Fibroblast of skin of right quadriceps (primary cell): ENCODE results near the gene PCDHB16.
"Not testable (repeated sequence)": the region's sequence is repeated elsewhere in the genome, so short reads cannot be mapped to it uniquely, and the experiment has no call there.

Source experiments
- DNase-seq: peaks from one replicate; pipeline ENCODE4 v3.0.0-alpha.2; 2013

Gene PCDHB16

DNA sequence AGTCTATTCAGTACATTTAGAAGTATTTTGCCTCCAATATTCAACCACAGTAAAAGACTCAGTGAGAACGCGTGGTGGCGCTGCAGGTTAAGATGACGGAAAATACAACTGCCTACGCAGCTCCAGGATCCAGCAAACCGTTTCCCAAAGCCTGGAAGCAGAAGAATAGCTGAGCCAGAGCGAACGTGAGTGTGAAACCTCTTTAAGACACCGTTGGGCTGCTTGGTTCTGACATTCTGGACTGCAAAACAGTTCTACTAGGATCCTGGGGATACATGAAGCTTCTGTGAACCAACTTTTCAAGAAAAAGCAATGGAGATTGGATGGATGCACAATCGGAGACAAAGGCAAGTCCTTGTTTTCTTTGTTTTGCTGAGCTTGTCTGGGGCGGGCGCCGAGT lies at the start of gene PCDHB16:
Gene PCDHB16, plus strand, starts transcription at position 140 of the 400 bp plus-strand sequence. Its CDS starts 173 bp downstream, at position 313.
- no peak for DNase-seq

DNA sequence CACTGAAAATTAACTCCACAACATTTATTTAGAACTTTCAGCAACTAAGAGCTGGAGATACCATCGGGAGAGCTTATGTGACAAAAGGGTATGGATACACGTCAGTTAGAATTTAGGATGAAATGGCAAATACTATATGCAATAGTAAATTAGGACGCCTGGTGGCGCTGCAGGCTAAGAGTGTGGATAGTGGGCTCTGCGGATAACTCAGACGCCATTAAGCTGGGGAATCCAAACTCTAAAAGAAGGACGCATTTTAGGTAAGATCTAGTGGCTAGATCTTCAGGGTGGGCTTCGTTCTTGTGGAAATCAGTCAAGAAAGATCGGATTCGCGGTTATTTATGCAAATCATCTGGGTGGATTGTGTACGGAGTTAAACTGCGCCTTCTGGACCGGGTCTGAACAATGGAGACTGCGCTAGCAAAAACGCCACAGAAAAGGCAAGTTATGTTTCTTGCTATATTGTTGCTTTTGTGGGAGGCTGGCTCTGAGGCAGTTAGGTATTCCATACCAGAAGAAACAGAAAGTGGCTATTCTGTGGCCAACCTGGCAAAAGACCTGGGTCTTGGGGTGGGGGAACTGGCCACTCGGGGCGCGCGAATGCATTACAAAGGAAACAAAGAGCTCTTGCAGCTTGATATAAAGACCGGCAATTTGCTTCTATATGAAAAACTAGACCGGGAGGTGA lies 47.0 kb upstream of the PCDHB16 start, which contains the start of gene PCDHB5:
Gene PCDHB5, plus strand, starts transcription at position 177 of the 688 bp plus-strand sequence. Its CDS starts 229 bp downstream, at position 406.
- peak; percentile 2 for DNase-seq

DNA sequence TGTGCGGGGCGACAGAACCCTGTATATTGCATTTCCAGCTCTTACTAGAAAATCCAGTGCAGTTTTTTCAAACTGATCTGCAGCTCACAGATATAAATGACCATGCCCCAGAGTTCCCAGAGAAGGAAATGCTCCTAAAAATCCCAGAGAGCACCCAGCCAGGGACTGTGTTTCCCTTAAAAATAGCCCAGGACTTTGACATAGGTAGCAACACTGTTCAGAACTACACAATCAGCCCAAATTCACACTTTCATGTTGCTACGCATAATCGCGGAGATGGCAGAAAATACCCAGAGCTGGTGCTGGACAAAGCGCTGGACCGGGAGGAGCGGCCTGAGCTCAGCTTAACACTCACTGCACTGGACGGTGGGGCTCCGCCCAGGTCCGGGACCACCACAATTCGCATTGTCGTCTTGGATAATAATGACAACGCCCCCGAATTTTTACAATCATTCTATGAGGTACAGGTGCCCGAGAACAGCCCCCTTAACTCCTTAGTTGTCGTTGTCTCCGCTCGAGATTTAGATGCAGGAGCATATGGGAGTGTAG lies 46.4 kb upstream of the PCDHB16 start:
- DNase-seq = no peak

DNA sequence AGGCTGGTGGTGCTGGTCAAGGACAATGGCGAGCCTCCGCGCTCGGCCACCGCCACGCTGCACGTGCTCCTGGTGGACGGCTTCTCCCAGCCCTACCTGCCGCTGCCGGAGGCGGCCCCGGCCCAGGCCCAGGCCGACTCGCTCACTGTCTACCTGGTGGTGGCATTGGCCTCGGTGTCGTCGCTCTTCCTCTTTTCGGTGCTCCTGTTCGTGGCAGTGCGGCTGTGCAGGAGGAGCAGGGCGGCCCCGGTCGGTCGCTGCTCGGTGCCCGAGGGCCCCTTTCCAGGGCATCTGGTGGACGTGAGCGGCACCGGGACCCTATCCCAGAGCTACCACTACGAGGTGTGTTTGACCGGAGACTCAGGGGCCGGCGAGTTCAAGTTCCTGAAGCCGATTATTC lies 44.8 kb upstream of the PCDHB16 start:
- not testable (repeated sequence) for DNase-seq

DNA sequence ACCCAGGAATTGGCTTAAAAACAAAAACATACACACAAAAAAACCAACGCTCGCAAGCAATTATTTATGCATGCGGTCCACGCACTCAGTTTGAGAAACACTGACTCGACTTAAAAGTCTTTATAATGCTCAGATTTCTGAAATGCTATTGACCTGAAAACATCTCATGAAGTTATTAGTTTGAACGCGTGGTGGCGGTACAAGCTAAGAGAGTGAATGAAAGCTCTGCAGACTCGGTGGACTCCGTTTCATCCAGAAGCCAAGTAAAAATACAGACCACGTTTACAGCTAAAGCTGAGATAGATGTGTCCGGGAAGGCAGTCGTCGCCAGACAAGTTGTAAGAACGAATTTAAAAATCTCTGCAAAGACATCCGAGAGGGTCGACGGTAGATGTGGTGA lies 32.4 kb upstream of the PCDHB16 start, which contains the start of gene PCDHB6:
Gene PCDHB6, plus strand, starts transcription at position 246 of the 400 bp plus-strand sequence. CDS start 201 bp downstream, outside the sequence.
- no peak for DNase-seq

DNA sequence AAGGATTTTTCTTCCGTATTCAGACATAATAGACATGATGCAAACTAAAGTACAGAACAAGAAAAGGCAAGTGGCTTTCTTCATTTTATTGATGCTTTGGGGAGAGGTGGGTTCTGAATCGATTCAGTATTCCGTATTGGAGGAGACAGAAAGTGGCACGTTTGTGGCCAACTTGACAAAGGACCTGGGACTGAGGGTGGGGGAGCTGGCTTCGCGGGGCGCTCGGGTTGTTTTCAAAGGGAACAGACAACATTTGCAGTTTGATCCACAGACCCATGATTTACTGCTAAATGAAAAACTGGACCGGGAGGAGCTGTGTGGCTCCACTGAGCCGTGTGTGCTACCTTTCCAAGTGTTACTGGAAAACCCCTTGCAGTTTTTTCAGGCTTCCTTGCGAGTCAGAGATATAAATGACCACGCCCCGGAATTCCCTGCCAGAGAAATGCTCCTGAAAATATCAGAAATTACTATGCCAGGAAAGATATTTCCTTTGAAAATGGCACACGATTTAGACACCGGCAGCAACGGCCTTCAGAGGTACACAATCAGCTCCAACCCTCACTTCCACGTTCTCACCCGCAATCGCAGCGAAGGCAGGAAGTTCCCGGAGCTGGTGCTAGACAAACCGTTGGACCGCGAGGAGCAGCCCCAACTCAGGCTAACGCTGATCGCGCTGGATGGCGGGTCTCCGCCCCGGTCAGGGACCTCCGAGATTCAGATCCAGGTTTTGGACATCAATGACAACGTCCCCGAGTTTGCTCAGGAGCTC lies 31.8 kb upstream of the PCDHB16 start:
- no peak for DNase-seq

DNA sequence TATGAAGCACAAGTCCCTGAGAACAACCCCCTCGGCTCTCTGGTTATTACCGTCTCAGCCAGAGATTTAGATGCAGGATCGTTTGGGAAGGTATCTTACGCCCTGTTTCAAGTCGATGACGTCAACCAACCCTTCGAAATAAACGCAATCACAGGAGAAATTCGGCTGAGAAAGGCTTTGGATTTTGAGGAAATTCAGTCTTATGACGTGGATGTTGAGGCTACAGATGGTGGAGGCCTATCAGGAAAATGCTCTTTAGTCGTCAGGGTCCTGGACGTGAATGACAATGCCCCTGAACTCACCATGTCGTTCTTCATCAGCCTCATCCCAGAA lies 31.2 kb upstream of the PCDHB16 start:
- no peak for DNase-seq

DNA sequence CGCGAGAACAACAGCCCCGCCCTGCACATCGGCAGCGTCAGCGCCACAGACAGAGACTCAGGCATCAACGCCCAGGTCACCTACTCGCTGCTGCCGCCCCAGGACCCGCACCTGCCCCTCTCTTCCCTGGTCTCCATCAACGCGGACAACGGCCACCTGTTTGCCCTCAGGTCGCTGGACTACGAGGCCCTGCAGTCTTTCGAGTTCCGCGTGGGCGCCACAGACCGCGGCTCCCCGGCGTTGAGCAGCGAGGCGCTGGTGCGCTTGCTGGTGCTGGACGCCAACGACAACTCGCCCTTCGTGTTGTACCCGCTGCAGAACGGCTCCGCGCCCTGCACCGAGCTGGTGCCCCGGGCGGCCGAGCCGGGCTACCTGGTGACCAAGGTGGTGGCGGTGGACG lies 30.6 kb upstream of the PCDHB16 start:
- DNase-seq = not testable (repeated sequence)

DNA sequence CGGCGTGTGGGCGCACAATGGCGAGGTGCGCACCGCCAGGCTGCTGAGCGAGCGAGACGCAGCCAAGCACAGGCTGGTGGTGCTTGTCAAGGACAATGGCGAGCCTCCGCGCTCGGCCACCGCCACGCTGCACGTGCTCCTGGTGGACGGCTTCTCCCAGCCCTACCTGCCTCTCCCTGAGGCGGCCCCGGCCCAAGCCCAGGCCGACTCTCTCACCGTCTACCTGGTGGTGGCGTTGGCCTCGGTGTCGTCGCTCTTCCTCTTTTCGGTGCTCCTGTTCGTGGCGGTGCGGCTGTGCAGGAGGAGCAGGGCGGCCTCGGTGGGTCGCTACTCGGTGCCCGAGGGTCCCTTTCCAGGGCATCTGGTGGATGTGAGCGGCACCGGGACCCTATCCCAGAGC lies 30.1 kb upstream of the PCDHB16 start:
- DNase-seq = not testable (repeated sequence)

DNA sequence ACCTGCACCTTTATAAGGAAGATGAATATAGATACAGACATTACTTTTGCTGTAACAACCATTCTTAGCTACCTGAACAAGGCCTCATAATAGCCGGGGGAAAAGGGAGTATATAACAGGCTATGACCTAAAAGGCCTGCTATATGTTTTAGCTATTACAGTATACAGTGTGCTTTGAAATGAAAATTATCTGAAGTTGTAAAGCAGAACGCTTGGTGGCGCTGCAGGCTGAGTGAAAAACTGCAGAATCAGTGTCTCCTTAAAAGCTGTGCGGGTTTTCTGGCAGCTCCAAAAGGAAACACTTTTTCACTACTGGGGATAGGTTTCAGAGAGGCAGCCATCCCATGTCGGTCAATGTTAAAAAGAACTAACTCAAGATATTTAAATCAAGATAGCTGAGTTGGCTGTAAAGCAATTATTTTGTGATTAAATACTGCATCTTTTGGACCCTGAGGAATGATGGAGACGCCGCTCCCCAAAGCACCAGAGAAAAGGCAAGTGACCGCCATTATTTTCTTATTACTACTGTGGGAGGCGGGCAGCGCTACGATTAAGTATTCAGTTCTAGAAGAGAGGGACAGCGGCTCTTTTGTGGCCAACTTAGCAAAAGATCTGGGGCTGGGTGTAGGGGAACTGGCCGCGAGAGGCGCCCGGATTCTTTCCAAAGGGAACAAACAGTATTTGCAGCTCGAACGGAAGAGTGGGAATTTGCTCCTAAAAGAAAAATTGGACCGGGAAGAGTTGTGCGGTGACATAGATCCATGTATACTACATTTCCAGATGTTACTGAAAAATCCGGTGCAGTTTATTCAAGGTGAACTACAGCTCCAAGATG lies 26.4 kb upstream of the PCDHB16 start:
- DNase-seq = no peak

DNA sequence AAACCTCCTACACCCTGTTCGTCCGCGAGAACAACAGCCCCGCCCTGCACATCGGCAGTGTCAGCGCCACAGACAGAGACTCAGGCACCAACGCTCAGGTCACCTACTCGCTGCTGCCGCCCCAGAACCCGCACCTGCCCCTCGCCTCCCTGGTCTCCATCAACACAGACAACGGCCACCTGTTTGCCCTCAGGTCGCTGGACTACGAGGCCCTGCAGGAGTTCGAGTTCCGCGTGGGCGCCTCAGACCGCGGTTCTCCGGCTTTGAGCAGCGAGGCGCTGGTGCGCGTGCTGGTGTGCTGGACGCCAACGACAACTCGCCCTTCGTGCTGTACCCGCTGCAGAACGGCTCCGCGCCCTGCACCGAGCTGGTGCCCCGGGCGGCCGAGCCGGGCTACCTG lies 24.8 kb upstream of the PCDHB16 start:
- DNase-seq = not testable (repeated sequence)

DNA sequence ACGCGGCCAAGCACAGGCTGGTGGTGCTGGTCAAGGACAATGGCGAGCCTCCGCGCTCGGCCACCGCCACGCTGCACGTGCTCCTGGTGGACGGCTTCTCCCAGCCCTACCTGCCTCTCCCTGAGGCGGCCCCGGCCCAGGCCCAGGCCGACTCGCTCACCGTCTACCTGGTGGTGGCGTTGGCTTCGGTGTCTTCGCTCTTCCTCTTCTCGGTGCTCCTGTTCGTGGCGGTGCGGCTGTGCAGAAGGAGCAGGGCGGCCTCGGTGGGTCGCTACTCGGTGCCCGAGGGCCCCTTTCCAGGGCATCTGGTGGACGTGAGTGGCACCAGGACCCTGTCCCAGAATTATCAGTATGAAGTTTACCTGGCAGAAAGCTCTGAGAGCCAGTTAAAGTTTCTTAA lies 24.3 kb upstream of the PCDHB16 start:
- DNase-seq = not testable (repeated sequence)

DNA sequence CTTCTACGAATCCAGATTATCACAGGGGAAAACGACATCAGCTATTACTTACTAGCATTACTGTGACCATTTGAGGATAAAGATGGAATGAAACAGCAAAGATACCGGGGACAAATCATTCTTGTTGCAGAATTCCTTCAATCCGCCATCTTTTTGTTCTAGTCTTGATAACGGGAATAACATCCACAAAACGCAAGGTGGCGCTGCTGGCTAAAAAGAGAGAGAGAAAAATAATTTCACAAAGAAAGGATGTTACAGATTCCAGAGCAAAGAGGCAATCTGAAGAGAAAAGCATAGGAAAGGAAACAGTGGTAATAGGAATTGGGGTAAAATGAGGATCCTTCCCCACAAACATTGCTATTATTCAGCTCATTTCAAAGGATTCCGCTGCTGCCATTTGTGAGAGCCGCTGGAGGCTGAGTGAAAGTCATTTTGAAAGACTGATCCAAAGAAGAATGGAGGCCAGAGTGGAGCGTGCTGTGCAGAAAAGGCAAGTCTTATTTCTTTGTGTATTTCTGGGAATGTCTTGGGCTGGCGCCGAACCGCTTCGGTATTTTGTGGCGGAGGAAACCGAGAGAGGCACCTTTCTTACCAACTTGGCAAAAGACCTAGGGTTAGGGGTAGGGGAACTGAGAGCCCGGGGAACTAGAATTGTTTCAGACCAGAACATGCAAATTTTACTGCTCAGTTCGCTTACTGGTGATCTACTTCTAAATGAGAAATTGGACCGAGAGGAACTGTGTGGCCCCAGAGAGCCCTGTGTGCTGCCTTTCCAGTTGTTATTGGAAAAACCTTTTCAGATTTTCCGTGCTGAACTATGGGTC lies 9.6 kb upstream of the PCDHB16 start, which contains the start of gene PCDHB7:
Gene PCDHB7, plus strand, starts transcription at position 264 of the 824 bp plus-strand sequence. Its CDS starts 192 bp downstream, at position 456.
- DNase-seq = peak; percentile 14

DNA sequence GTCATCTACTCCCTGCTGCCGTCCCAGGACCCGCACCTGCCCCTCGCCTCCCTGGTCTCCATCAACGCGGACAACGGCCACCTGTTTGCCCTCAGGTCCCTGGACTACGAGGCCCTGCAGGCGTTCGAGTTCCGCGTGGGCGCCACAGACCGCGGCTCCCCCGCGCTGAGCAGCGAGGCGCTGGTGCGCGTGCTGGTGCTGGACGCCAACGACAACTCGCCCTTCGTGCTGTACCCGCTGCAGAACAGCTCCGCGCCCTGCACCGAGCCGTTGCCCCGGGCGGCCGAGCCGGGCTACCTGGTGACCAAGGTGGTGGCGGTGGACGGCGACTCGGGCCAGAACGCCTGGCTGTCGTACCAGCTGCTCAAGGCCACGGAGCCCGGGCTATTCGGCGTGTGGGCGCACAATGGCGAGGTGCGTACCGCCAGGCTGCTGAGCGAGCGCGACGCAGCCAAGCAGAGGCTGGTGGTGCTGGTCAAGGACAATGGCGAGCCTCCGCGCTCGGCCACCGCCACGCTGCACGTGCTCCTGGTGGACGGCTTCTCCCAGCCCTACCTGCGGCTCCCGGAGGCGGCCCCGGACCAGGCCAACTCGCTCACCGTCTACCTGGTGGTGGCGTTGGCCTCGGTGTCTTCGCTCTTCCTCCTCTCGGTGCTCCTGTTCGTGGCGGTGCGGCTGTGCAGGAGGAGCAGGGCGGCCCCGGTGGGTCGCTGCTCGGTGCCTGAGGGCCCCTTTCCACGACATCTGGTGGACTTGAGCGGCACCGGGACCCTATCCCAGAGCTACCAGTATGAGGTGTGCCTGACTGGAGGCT lies 7.7 kb upstream of the PCDHB16 start:
- not testable (repeated sequence) for DNase-seq

DNA sequence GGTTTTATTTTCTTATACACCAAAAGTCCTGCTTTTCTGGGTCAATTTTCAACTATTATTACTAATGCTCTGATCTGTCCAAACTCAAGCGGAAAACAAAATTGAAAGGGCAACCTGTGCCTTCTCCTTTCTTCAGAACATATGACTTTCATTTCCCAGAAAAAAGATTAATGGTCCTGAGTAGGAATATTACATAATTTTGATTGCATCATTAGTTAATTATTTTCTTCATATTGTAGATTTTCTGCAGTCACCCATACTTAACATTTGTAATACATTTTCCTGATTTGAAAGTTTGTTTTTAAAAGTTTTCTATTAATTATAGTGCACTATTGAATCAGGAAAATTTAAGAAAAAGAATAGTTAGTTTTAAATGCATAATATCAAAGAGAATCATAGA lies 6.3 kb upstream of the PCDHB16 start:
- DNase-seq = no peak

DNA sequence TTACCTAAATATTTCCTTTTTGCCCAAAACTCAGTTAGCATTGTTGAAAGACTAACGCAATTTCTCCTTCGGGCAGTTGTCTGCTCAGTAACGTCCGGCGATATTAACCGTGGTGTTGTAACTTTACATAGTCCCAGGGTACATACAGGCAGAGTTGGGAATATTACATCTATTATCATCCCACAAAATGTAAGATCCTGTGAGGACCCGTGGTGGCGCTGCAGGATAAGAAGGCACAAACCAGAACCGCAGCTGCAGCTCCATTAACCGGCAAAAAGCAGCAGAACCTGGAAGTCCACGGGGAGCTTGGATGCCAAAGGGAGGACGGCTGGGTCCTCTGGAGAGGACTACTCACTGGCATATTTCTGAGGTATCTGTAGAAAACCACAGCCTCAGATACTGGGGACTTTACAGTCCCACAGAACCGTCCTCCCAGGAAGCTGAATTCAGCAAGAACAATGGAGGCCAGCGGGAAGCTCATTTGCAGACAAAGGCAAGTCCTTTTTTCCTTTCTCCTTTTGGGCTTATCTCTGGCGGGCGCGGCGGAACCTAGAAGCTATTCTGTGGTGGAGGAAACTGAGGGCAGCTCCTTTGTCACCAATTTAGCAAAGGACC lies 4.5 kb upstream of the PCDHB16 start, which contains the start of gene PCDHB8:
Gene PCDHB8, plus strand, starts transcription at position 214 of the 615 bp plus-strand sequence. Its CDS starts 245 bp downstream, at position 459.
- not testable (repeated sequence) for DNase-seq

DNA sequence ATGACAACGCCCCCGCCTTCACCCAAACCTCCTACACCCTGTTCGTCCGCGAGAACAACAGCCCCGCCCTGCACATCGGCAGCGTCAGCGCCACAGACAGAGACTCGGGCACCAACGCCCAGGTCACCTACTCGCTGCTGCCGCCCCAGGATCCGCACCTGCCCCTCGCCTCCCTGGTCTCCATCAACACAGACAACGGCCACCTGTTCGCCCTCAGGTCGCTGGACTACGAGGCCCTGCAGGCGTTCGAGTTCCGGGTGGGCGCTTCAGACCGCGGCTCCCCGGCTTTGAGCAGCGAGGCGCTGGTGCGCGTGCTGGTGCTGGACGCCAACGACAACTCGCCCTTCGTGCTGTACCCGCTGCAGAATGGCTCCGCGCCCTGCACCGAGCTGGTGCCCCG lies 2.8 kb upstream of the PCDHB16 start:
- DNase-seq = not testable (repeated sequence)

DNA sequence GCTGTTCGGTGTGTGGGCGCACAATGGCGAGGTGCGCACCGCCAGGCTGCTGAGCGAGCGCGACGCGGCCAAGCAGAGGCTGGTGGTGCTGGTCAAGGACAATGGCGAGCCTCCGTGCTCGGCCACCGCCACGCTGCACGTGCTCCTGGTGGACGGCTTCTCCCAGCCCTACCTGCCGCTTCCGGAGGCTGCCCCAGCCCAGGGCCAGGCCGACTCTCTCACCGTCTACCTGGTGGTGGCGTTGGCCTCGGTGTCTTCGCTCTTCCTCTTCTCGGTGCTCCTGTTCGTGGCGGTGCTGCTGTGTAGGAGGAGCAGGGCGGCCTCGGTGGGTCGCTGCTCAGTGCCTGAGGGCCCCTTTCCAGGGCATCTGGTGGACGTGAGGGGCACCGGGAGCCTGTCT lies 2.3 kb upstream of the PCDHB16 start:
- DNase-seq = not testable (repeated sequence)

DNA sequence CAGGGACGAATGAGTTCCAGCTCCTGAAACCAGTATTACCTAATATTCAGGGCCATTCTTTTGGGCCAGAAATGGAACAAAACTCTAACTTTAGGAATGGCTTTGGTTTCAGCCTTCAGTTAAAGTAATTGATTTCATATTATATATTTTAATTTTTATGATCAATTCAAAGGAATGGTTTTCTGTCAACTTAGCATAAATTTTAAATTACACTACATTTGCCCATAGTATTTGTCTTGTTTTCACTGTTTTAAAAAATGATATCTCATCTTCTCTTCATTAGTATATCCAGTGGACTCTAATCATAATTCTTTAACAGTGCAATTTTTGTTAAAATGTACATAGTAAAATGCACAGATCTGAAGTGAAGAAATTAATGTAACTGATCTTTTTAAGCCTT lies 1.9 kb upstream of the PCDHB16 start:
- no peak for DNase-seq
